Duodenal mucosa (tissue), 2 donors: Measurements from ENCODE around the gene LRRC17.
"Not testable (repeated sequence)": the region's sequence is repeated elsewhere in the genome, so short reads cannot be mapped to it uniquely, and the experiment has no call there.

Source experiments
- H3K27ac ChIP-seq: one replicate; pipeline ENCODE4 v1.7.0; 2013; ENCODE audit warnings: low read depth, low read length
- H3K27me3 ChIP-seq, 2 donors: one replicate each; pipeline ENCODE4 v1.7.0; 2013; ENCODE audit warnings: low read length in 2 of 2, control low read depth in 1 of 2; ENCODE audit not compliant: insufficient read depth in 2 of 2, control insufficient read depth in 1 of 2
- H3K36me3 ChIP-seq, 2 donors: one replicate each; pipeline ENCODE4 v1.7.0; 2013; ENCODE audit warnings: low read length in 2 of 2, control low read depth in 1 of 2; ENCODE audit not compliant: insufficient read depth in 2 of 2, control insufficient read depth in 1 of 2
- H3K4me1 ChIP-seq, 2 donors: one replicate each; pipeline ENCODE4 v1.7.0; 2013; ENCODE audit warnings: low read length in 2 of 2, control low read depth in 1 of 2; ENCODE audit not compliant: insufficient read depth in 2 of 2, control insufficient read depth in 1 of 2
- H3K4me3 ChIP-seq, 2 donors: one replicate each; pipeline ENCODE4 v1.7.0; 2013; ENCODE audit warnings: low read length in 2 of 2, low read depth in 1 of 2
- H3K9ac ChIP-seq, 2 donors: one replicate each; pipeline ENCODE4 v1.7.0; 2013; ENCODE audit warnings: low read length in 2 of 2, low read depth in 1 of 2
- H3K9me3 ChIP-seq, 2 donors: one replicate each; pipeline ENCODE4 v1.7.0; 2013; ENCODE audit warnings: low read length in 2 of 2, control low read depth in 1 of 2; ENCODE audit not compliant: control insufficient read depth in 1 of 2

The LRRC17 gene

GRCh38 chr7:102961993-102962392 is 49.2 kb downstream of the LRRC17 start:
- H3K9me3 ChIP-seq, H3K4me3 ChIP-seq, H3K27me3 ChIP-seq: not testable (repeated sequence)

GRCh38 chr7:102966465-102966864 is 53.7 kb downstream of the LRRC17 start:
- H3K9me3 ChIP-seq: no peaks in the 10 kb centered on the region
- H3K4me3 ChIP-seq: no peak overlapping the region
- H3K4me1 ChIP-seq: no peaks in the 10 kb centered on the region

More at GRCh38 chr7:102961993-102962392, 49.2 kb downstream of the LRRC17 start:
- not testable (repeated sequence) for H3K4me1 ChIP-seq, H3K27ac ChIP-seq, H3K9ac ChIP-seq, H3K36me3 ChIP-seq

GRCh38 chr7:102967798-102968197 is 55.0 kb downstream of the LRRC17 start:
- H3K4me3 ChIP-seq: no peak overlapping the region
- no peaks in the 10 kb centered on the region for H3K36me3 ChIP-seq
- no peak overlapping the region for H3K9ac ChIP-seq
- no peaks in the 10 kb centered on the region for H3K27me3 ChIP-seq
- H3K4me1 ChIP-seq: no peaks in the 10 kb centered on the region
- H3K9me3 ChIP-seq: no peaks in the 10 kb centered on the region
- no peak overlapping the region for H3K27ac ChIP-seq

More at GRCh38 chr7:102966465-102966864, 53.7 kb downstream of the LRRC17 start:
- Histone ChIP-seq H3K9ac (no peak overlapping the region), H3K36me3 (no peaks in the 10 kb centered on the region), H3K27me3 (no peaks in the 10 kb centered on the region), H3K27ac (no peak overlapping the region)

DNA sequence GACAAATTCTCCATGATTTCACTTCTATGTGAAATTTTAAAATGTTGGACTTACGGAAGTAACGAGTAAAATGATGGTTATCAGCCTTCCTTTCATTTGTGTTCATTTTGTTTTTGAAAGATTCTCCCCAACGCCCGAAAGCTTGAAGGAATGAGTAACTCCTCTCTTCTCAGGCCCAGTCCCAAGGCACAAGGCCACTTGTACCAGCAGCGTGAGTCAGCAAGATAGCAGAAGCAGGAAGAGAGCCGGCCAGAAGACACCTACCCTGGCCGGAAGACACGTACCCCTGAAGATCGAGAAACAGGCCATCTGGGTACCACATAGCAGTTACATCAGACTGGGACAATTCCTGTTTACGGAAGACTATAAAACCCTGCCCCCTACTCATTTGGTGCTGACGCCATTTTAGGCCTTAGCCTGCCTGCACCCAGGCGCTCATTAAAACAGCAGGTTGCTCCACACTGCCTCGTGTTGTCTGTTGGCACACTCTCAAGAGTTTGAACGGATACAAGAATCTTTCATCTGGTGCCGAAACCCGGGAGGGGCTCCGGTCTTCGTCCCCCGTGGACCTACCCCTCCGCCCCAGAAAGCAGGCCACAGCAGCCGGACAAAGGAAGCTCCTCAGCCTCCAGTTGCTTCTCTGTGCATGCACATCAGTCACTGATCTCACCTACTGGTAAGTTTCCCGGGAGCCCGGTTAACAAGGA is 60.4 kb downstream of the LRRC17 start:
- H3K4me1 ChIP-seq: no peaks in the 10 kb centered on the region
- H3K27ac ChIP-seq: no peak overlapping the region
- H3K9me3 ChIP-seq: no peaks in the 10 kb centered on the region
- H3K9ac ChIP-seq: no peak overlapping the region
- no peaks in the 10 kb centered on the region for H3K27me3 ChIP-seq
- no peaks in the 10 kb centered on the region for H3K36me3 ChIP-seq
- H3K4me3 ChIP-seq: no peak overlapping the region

GRCh38 chr7:102974366-102975236 is 61.8 kb downstream of the LRRC17 start:
- Histone ChIP-seq H3K9ac (no peak overlapping the region), H3K27me3 (no peaks in the 10 kb centered on the region), H3K36me3 (no peaks in the 10 kb centered on the region), H3K9me3 (no peaks in the 10 kb centered on the region), H3K4me3 (no peak overlapping the region), H3K27ac (no peak overlapping the region), H3K4me1 (peaks cover 0 to 4% of the 10 kb centered on the region in 2 donors)

DNA sequence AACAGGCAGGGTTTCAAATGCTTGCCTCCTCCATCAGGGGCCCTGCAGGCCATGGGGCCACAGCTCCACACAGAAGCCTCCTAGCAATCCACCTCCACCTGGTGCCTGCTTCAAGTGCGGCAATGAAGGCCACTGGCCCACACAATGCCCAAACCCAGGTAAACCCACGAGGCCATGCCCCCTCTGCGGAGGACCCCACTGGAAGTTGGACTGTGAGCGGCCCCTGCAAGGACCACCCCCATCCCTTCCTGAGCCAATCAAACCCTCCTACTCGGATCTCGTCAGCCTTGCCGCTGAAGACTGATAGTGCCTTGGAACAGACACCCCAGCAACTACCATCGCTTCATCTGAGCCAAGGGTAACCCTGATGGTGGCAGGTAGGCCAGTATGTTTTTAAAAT is 63.1 kb downstream of the LRRC17 start:
- H3K4me3 ChIP-seq: no peak overlapping the region

DNA sequence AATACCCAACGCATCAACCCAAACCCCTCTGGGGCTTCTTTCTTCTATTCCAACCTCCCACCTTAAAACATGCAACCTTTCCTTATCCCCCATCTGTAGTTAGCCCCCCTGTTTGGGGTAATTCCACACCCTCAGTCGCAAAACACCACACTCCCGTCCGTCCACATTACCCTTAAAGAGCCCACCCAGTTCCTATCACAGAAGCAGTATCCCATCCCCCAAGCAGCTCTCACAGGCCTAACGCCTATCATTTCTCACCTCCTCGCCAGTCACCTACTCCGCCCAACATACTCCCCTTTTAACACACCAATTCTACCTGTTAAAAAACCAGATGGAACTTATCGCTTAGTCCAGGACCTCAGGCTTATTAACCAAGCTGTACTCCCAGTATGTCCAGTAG is 63.7 kb downstream of the LRRC17 start:
- H3K4me3 ChIP-seq: no peak overlapping the region
- no peaks in the 10 kb centered on the region for H3K36me3 ChIP-seq
- no peaks in the 10 kb centered on the region for H3K27me3 ChIP-seq
- peaks cover 0 to 4% of the 10 kb centered on the region in 2 donors for H3K4me1 ChIP-seq
- H3K9me3 ChIP-seq: no peaks in the 10 kb centered on the region
- no peak overlapping the region for H3K27ac ChIP-seq
- no peak overlapping the region for H3K9ac ChIP-seq

More for the DNA sequence above, 63.1 kb downstream of the LRRC17 start:
- H3K4me1 ChIP-seq: peaks cover 0 to 4% of the 10 kb centered on the region in 2 donors
- H3K9ac ChIP-seq: no peak overlapping the region
- no peak overlapping the region for H3K27ac ChIP-seq
- no peaks in the 10 kb centered on the region for H3K9me3 ChIP-seq
- H3K27me3 ChIP-seq: no peaks in the 10 kb centered on the region
- H3K36me3 ChIP-seq: no peaks in the 10 kb centered on the region

- not testable (repeated sequence) for H3K9me3 ChIP-seq, H3K9ac ChIP-seq, H3K27ac ChIP-seq, H3K27me3 ChIP-seq, H3K4me3 ChIP-seq, H3K4me1 ChIP-seq, H3K36me3 ChIP-seq
These were observed 64.8 kb downstream of the LRRC17 start for GRCh38 chr7:102977586-102977985.

DNA sequence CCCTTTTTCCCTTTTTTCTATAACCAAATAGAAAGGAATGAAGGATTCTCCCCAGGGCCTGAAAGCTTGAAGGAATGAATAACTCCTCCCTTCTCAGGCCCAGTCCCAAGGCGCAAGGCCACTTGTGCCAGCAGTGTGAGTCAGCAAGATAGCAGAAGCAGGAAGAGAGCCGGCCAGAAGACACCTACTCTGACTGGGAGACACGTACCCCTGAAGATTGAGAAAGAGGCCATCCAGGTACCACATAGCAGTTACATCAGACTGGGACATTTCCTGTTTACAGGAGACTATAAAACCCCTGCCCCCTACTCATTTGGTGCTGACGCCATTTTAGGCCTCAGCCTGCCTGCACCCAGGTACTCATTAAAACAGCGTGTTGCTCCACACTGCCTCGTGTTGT is 65.5 kb downstream of the LRRC17 start:
- Histone ChIP-seq H3K36me3 (no peaks in the 10 kb centered on the region), H3K4me1 (peaks cover 0 to 4% of the 10 kb centered on the region in 2 donors), H3K4me3 (no peak overlapping the region), H3K27ac (no peak overlapping the region), H3K9ac (no peak overlapping the region), H3K27me3 (no peaks in the 10 kb centered on the region), H3K9me3 (no peaks in the 10 kb centered on the region)

- Histone ChIP-seq H3K27me3 (no peaks in the 10 kb centered on the region), H3K4me3 (no peak overlapping the region), H3K36me3 (no peaks in the 10 kb centered on the region), H3K9me3 (no peaks in the 10 kb centered on the region), H3K9ac (no peak overlapping the region), H3K4me1 (peaks cover 0 to 4% of the 10 kb centered on the region in 2 donors), H3K27ac (no peak overlapping the region)
These were observed 66.9 kb downstream of the LRRC17 start for GRCh38 chr7:102979670-102980069.
